Caco-2 (cell line): ENCODE data around the gene DNAAF5. TPM values are rescaled to one million over a fixed set of nuclear protein-coding genes. Genes with fewer than 3 reads are reported as not detected.
A peak's percentile ranks its signal among the peaks of the same experiment; 100 is the strongest.

Experiments
- BruUV-seq: library from RNA; stranded (reverse); fragments of 400-500 nt; replicated peaks from 2 replicates; lab custom pipeline; 2021; lab: Mats Ljungman, UMichigan
- CTCF ChIA-PET: fragments of 300-600 bp; sonication (Branson Sonifier 250); formaldehyde crosslinking; loops from one replicate; lab custom pipeline; 2022; ENCODE audit warnings: antibody characterized with exemption; lab: Charles Lee
- POLR2A ChIA-PET: fragments of 300-600 bp; sonication (Branson Sonifier 250); formaldehyde crosslinking; loops from one replicate; lab custom pipeline; 2022; ENCODE audit warnings: antibody characterized with exemption; lab: Charles Lee
- DNase-seq, 2 experiments: peaks; one replicate each; pipeline versions ENCODE4 v3.0.0 to v3.0.0-alpha.2; 2020 to 2022
- H3K27me3 ChIP-seq: replicated peaks from 2 replicates; pipeline ENCODE4 v1.6.0; 2011; ENCODE audit warnings: low read length; ENCODE audit not compliant: control insufficient read depth, insufficient read depth
- H3K36me3 ChIP-seq: 2 replicates; pipeline ENCODE4 v1.5.1; 2011; ENCODE audit warnings: low read length; ENCODE audit not compliant: control insufficient read depth, insufficient read depth
- H3K4me1 ChIP-seq: fragments of 250-450 bp; sonication (Bioruptor Pico); 2 replicates; pipeline ENCODE4 v1.5.1; 2020; ENCODE audit warnings: mild to moderate bottlenecking
- H3K4me3 ChIP-seq: 2 replicates; pipeline ENCODE4 v1.5.1; 2011; ENCODE audit warnings: low read depth, mild to moderate bottlenecking, control low read depth, low read length
- H3K9me3 ChIP-seq: fragments of 250-450 bp; sonication (Bioruptor Pico); 2 replicates; pipeline ENCODE4 v1.5.1; 2020; ENCODE audit warnings: mild to moderate bottlenecking, moderate library complexity
- H3K27ac Mint-ChIP-seq: one replicate; pipeline ENCODE4 v1.8.0; 2022; ENCODE audit warnings: mixed read lengths; ENCODE audit not compliant: unreplicated experiment
- H3K27me3 Mint-ChIP-seq: one replicate; pipeline ENCODE4 v1.8.0; 2022; ENCODE audit warnings: mixed read lengths; ENCODE audit not compliant: insufficient read depth, unreplicated experiment
- H3K36me3 Mint-ChIP-seq: one replicate; pipeline ENCODE4 v1.8.0; 2022; ENCODE audit warnings: mild to moderate bottlenecking, mixed read lengths; ENCODE audit not compliant: insufficient read depth, unreplicated experiment
- H3K4me1 Mint-ChIP-seq: one replicate; pipeline ENCODE4 v1.8.0; 2022; ENCODE audit warnings: low read depth, mixed read lengths; ENCODE audit not compliant: unreplicated experiment
- H3K4me3 Mint-ChIP-seq: one replicate; pipeline ENCODE4 v1.8.0; 2022; ENCODE audit warnings: mild to moderate bottlenecking, moderate library complexity, mixed read lengths; ENCODE audit not compliant: unreplicated experiment
- H3K9me3 Mint-ChIP-seq: one replicate; pipeline ENCODE4 v1.8.0; 2022; ENCODE audit warnings: mixed read lengths; ENCODE audit not compliant: unreplicated experiment
- intact Hi-C: fragments of 100-400 bp; cut with micrococcal nuclease; formaldehyde crosslinking; loops from one replicate; pipeline ENCODE4 v1.10.0; 2022; ENCODE audit not compliant: unreplicated experiment
- total RNA-seq: library from RNA; stranded (reverse); gene quantifications from 2 replicates; pipeline ENCODE4 v1.2.3, GENCODE V29; 2022
- TF ChIP-seq, protein P1 (sequence below), 2 experiments: fragments of 200-600 bp in 1 of 2; IDR thresholded peaks; 1 replicate in 1 of 2; 2 replicates in 1 of 2; pipeline versions ENCODE4 v1.5.1 to v1.8.0; 2011 to 2022; ENCODE audit warnings: antibody characterized with exemption in 1 of 2, control low read depth in 1 of 2, inconsistent platforms in 1 of 2, low read depth in 1 of 2, low read length in 1 of 2, mild to moderate bottlenecking in 1 of 2, moderate library complexity in 1 of 2; ENCODE audit not compliant: insufficient read depth in 1 of 2, severe bottlenecking in 1 of 2, unreplicated experiment in 1 of 2

The DNAAF5 gene
- total RNA-seq, 1 experiment from 2014 or later, result 51.4 TPM

DNA sequence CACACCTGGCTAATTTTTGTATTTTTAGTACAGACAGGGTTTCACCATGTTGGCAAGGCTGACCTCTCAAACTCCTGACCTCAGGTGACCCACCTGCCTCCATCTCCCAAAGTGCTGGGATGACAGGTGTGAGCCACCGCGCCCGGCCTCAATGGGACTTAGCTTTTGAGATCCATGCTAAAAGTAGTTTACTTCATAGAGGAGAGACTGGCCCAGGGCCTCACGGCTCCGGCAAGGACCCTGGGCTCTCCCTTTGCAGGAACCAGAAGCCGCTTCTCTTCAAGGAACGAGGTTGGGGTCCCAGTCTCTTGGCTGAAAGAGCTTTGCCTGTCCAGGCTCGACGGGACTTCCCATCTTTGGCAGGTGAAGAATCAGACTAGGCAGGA is 30.1 kb upstream of the DNAAF5 start:
- Mint-ChIP-seq H3K27ac (no peak overlapping the region), H3K27me3 (no peaks in the 10 kb centered on the region), H3K36me3 (peaks cover 36% of the 10 kb centered on the region), H3K9me3 (peaks cover 12% of the 10 kb centered on the region), H3K4me3 (no peak overlapping the region), H3K4me1 (peaks cover 4% of the 10 kb centered on the region)
- CTCF ChIA-PET, result no interaction called here
- TF ChIP-seq, protein P1, sequence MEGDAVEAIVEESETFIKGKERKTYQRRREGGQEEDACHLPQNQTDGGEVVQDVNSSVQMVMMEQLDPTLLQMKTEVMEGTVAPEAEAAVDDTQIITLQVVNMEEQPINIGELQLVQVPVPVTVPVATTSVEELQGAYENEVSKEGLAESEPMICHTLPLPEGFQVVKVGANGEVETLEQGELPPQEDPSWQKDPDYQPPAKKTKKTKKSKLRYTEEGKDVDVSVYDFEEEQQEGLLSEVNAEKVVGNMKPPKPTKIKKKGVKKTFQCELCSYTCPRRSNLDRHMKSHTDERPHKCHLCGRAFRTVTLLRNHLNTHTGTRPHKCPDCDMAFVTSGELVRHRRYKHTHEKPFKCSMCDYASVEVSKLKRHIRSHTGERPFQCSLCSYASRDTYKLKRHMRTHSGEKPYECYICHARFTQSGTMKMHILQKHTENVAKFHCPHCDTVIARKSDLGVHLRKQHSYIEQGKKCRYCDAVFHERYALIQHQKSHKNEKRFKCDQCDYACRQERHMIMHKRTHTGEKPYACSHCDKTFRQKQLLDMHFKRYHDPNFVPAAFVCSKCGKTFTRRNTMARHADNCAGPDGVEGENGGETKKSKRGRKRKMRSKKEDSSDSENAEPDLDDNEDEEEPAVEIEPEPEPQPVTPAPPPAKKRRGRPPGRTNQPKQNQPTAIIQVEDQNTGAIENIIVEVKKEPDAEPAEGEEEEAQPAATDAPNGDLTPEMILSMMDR (IDR thresholded peaks at IDR 0.05; ENCODE audit: insufficient read depth in 1 of 2, low read depth in 1 of 2, low read length in 1 of 2, severe bottlenecking in 1 of 2, unreplicated experiment in 1 of 2), result no peak
- intact Hi-C loops, result no loop called here
- peak in 1 of 2 experiments; percentile 27 for DNase-seq
- Histone ChIP-seq H3K4me3 (no peak overlapping the region), H3K27me3 (no peaks in the 10 kb centered on the region), H3K9me3 (no peaks in the 10 kb centered on the region), H3K4me1 (no peaks in the 10 kb centered on the region), H3K36me3 (peaks cover 1% of the 10 kb centered on the region; the same call in 1 of the 2 replicates)
- POLR2A ChIA-PET, result no interaction called here
- BruUV-seq, result no TSS peak

DNA sequence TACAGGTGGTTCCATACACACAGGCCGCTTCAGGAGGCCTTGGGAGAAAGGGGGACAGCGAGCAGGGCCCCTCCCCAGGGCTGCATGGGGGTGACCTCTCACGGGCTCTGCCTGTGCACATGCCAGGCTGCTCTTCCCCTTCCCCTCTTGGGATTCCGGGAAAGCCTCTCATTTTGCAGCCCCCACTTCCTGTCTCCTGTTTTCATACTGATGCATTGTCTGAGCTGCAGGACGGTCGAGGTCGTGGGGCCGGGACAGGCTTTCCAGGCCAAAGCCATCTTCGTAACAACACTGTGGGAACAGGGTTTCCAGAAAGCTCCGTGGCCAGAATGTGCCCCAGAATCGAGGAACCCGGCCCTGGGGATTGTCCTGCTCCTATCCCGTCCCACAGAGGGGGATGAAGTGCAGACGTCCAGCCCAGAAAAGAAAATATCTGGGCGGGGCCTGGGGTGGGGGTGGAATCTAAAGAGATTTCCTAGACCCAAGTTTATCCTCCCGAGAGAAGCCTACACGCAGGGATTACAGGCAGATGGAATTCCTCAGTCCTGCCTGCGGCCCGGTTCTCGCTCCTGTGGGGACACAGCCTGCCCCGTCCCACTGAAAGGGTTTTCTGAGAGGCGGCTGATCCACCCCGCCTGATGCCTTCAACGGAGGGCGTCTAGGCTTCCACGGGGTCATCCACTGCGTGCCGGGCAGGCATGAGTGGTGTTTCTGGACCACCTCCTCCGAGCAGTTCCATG is 29.5 kb upstream of the DNAAF5 start:
- ChIA-PET CTCF (no interaction called here), POLR2A (no interaction called here)
- H3K4me3 Mint-ChIP-seq, result no peak overlapping the region
- Histone ChIP-seq H3K4me3 (no peak overlapping the region), H3K9me3 (no peaks in the 10 kb centered on the region), H3K36me3 (peaks cover 1% of the 10 kb centered on the region; the same call in 1 of the 2 replicates), H3K27me3 (no peaks in the 10 kb centered on the region), H3K4me1 (no peaks in the 10 kb centered on the region)
- H3K4me1 Mint-ChIP-seq, result peaks cover 9% of the 10 kb centered on the region
- DNase-seq, result peak in 1 of 2 experiments; percentile 21
- intact Hi-C loops, result no loop called here
- no peaks in the 10 kb centered on the region for H3K27me3 Mint-ChIP-seq
- H3K36me3 Mint-ChIP-seq, result peaks cover 34% of the 10 kb centered on the region
- TF ChIP-seq, protein P1 (IDR thresholded peaks at IDR 0.05; ENCODE audit: insufficient read depth in 1 of 2, low read depth in 1 of 2, low read length in 1 of 2, severe bottlenecking in 1 of 2, unreplicated experiment in 1 of 2), result no peak
- H3K9me3 Mint-ChIP-seq, result peaks cover 7% of the 10 kb centered on the region
- BruUV-seq, result no TSS peak
- no peak overlapping the region for H3K27ac Mint-ChIP-seq

- no peaks in the 10 kb centered on the region for H3K4me1 ChIP-seq
- peak in 1 of 2 experiments; percentile 18 for DNase-seq
- peaks cover 1% of the 10 kb centered on the region; the same call in 1 of the 2 replicates for H3K36me3 ChIP-seq
- CTCF ChIA-PET, result interaction anchor here (0.6 kb wide), 1 partner anchor 164 kb away, joined by 6 read pairs; no protein-coding TSS in a partner anchor
- H3K9me3 ChIP-seq, result no peaks in the 10 kb centered on the region
- no TSS peak for BruUV-seq
- TF ChIP-seq, protein P1 (IDR thresholded peaks at IDR 0.05; ENCODE audit: insufficient read depth in 1 of 2, low read depth in 1 of 2, low read length in 1 of 2, severe bottlenecking in 1 of 2, unreplicated experiment in 1 of 2), result no peak
- no peaks in the 10 kb centered on the region for H3K9me3 Mint-ChIP-seq
- H3K36me3 Mint-ChIP-seq, result peaks cover 34% of the 10 kb centered on the region
- intact Hi-C loops, result no loop called here
- H3K4me3 Mint-ChIP-seq, result no peak overlapping the region
- H3K27me3 Mint-ChIP-seq, result no peaks in the 10 kb centered on the region
- H3K27ac Mint-ChIP-seq, result no peak overlapping the region
- H3K27me3 ChIP-seq, result no peaks in the 10 kb centered on the region
- H3K4me3 ChIP-seq, result no peak overlapping the region
- peaks cover 12% of the 10 kb centered on the region for H3K4me1 Mint-ChIP-seq
- POLR2A ChIA-PET, result no interaction called here
These were observed 27.7 kb upstream of the DNAAF5 start for GRCh38 chr7:698515-699475.
